SU-DHL-6 (cell line): ENCODE results near the gene MPC1L.
"Not testable (repeated sequence)": the region's sequence is repeated elsewhere in the genome, so short reads cannot be mapped to it uniquely, and the experiment has no call there.

ENCODE experiments used
- H2AFZ ChIP-seq: fragments of 200-600 bp; sonication (generic); 2 replicates; pipeline ENCODE4 v1.6.1; 2014; ENCODE audit warnings: low read depth, mild to moderate bottlenecking, moderate library complexity, mixed read lengths, antibody characterized with exemption, low read length; ENCODE audit not compliant: severe bottlenecking
- H3F3A ChIP-seq: fragments of 200-600 bp; shearing (Covaris generic); 2 replicates; pipeline ENCODE4 v1.6.0; 2016; ENCODE audit warnings: antibody characterized with exemption, mild to moderate bottlenecking; ENCODE audit not compliant: insufficient read depth
- H3K27ac ChIP-seq: fragments of 200-600 bp; sonication (generic); 2 replicates; pipeline ENCODE4 v1.5.1; 2016; ENCODE audit warnings: low read depth, mild to moderate bottlenecking, low read length, moderate library complexity, mixed read lengths
- H3K27me3 ChIP-seq: fragments of 200-600 bp; sonication (generic), shearing (Covaris generic); 2 replicates; pipeline ENCODE4 v1.6.0; 2014; ENCODE audit warnings: mild to moderate bottlenecking, low read length
- H3K36me3 ChIP-seq: fragments of 200-600 bp; sonication (generic); 2 replicates; pipeline ENCODE4 v1.6.1; 2014; ENCODE audit warnings: mild to moderate bottlenecking, low read length, mixed read lengths
- H3K4me2 ChIP-seq: fragments of 300-600, 200-600 bp; shearing (Covaris generic), sonication (generic); 2 replicates; pipeline ENCODE4 v1.6.0; 2014; ENCODE audit warnings: low read length, low read depth, mild to moderate bottlenecking; ENCODE audit not compliant: poor library complexity, severe bottlenecking
- H3K4me3 ChIP-seq: fragments of 200-600 bp; sonication (generic); 2 replicates; pipeline ENCODE4 v1.5.1; 2014; ENCODE audit warnings: antibody characterized with exemption, low read length, mild to moderate bottlenecking, mixed read lengths; ENCODE audit not compliant: insufficient read depth, poor library complexity, severe bottlenecking
- H3K79me2 ChIP-seq: fragments of 200-600 bp; sonication (generic); 2 replicates; pipeline ENCODE4 v1.6.1; 2014; ENCODE audit warnings: mild to moderate bottlenecking, low read length, moderate library complexity; ENCODE audit not compliant: insufficient read depth
- H3K9ac ChIP-seq: fragments of 200-600 bp; sonication (generic); 2 replicates; pipeline ENCODE4 v1.7.0; 2014; ENCODE audit warnings: mild to moderate bottlenecking, low read length
- H3K9me2 ChIP-seq: fragments of 200-600 bp; sonication (generic); replicated peaks from 2 replicates; pipeline ENCODE4 v1.6.1; 2014; ENCODE audit warnings: low read length; ENCODE audit not compliant: insufficient read depth
- H3K9me3 ChIP-seq: fragments of 200-600 bp; sonication (generic); 2 replicates; pipeline ENCODE4 v1.6.1; 2014; ENCODE audit warnings: low read length, mixed read lengths; ENCODE audit not compliant: insufficient read depth
- H4K20me1 ChIP-seq: fragments of 200-600 bp; sonication (generic); 2 replicates; pipeline ENCODE4 v1.6.1; 2014; ENCODE audit warnings: low read depth, mild to moderate bottlenecking, antibody characterized with exemption, low read length, moderate library complexity, mixed read lengths
- CTCF ChIP-seq: fragments of 200-600 bp; sonication (generic); IDR thresholded peaks from one replicate; pipeline ENCODE4 v1.5.1; 2017; ENCODE audit warnings: antibody characterized with exemption, mild to moderate bottlenecking, low read length, moderate library complexity; ENCODE audit not compliant: insufficient read depth, poor library complexity, severe bottlenecking
- EZH2phosphoT487 ChIP-seq: fragments of 200-600 bp; sonication (generic), shearing (Covaris generic); conservative IDR thresholded peaks from 2 replicates; pipeline ENCODE4 v1.6.1; 2018; ENCODE audit warnings: mild to moderate bottlenecking, antibody characterized with exemption, low read length, moderate library complexity, mixed read lengths

MPC1L gene

GRCh38 chrX:40580537-40581335 lies 42.5 kb upstream of the MPC1L start, which contains the start of gene ATP6AP2:
TSS of gene ATP6AP2 (plus strand) at chrX:40580970. CDS start at chrX:40581066, 96 bp downstream.
- H3K79me2 ChIP-seq = peaks cover 29% of the 10 kb centered on the region
- no peaks in the 10 kb centered on the region for H3K36me3 ChIP-seq
- no peaks in the 10 kb centered on the region for H3K9me2 ChIP-seq
- peak within 1 kb of the TSS; percentile 77 for H3K9ac ChIP-seq
- TF ChIP-seq EZH2phosphoT487 (no peak), CTCF (no peak)
- H3K9me3 ChIP-seq = no peaks in the 10 kb centered on the region
- peak within 1 kb of the TSS; percentile 77 for H3K4me3 ChIP-seq
- H3K4me2 ChIP-seq = peak within 1 kb of the TSS; percentile 90
- H3K27ac ChIP-seq = peak within 1 kb of the TSS; percentile 47
- H3K27me3 ChIP-seq = no peaks in the 10 kb centered on the region
- H2AFZ ChIP-seq = peak within 1 kb of the TSS; percentile 64
- H4K20me1 ChIP-seq = no peaks in the 10 kb centered on the region
- H3F3A ChIP-seq = no peaks in the 10 kb centered on the region

- no peaks in the 10 kb centered on the region for H3K9me2 ChIP-seq
- H3K4me2 ChIP-seq = peak overlapping the region; percentile 73
- H2AFZ ChIP-seq = peak overlapping the region; percentile 34
- no peaks in the 10 kb centered on the region for H3F3A ChIP-seq
- no peaks in the 10 kb centered on the region for H3K27me3 ChIP-seq
- peak overlapping the region; percentile 77 for H3K4me3 ChIP-seq
- no peaks in the 10 kb centered on the region for H3K36me3 ChIP-seq
- H3K27ac ChIP-seq = 0 out of 2 replicates have a peak overlapping the region, but pooled peaks have one; percentile 11
- H3K9ac ChIP-seq = peak overlapping the region; percentile 77
- no peaks in the 10 kb centered on the region for H4K20me1 ChIP-seq
- TF ChIP-seq CTCF (no peak), EZH2phosphoT487 (no peak)
- H3K79me2 ChIP-seq = peaks cover 36% of the 10 kb centered on the region
- H3K9me3 ChIP-seq = no peaks in the 10 kb centered on the region
Observed at GRCh38 chrX:40581336-40581920, 41.8 kb upstream of the MPC1L start.

GRCh38 chrX:40582178-40582577 lies 41.0 kb upstream of the MPC1L start:
- peaks cover 39% of the 10 kb centered on the region for H3K79me2 ChIP-seq

GRCh38 chrX:40582811-40583210 lies 40.4 kb upstream of the MPC1L start:
- Histone ChIP-seq H2AFZ (no peak overlapping the region), H3K27ac (no peak overlapping the region), H3K36me3 (no peaks in the 10 kb centered on the region), H3K4me2 (peak overlapping the region; percentile 10), H3K9me2 (no peaks in the 10 kb centered on the region), H3K4me3 (no peak overlapping the region), H3K9ac (no peak overlapping the region), H3K79me2 (peaks cover 44% of the 10 kb centered on the region), H3K9me3 (no peaks in the 10 kb centered on the region), H3K27me3 (no peaks in the 10 kb centered on the region), H4K20me1 (no peaks in the 10 kb centered on the region), H3F3A (no peaks in the 10 kb centered on the region)
- TF ChIP-seq CTCF = no peak
- no peak for TF ChIP-seq EZH2phosphoT487

More at GRCh38 chrX:40582178-40582577, 41.0 kb upstream of the MPC1L start:
- H3K9ac ChIP-seq, H3K27me3 ChIP-seq, H4K20me1 ChIP-seq, H3K36me3 ChIP-seq, H3F3A ChIP-seq, H3K27ac ChIP-seq, H3K9me3 ChIP-seq, H3K4me3 ChIP-seq, H3K9me2 ChIP-seq, H2AFZ ChIP-seq: not testable (repeated sequence)
- peak overlapping the region; percentile 73 for H3K4me2 ChIP-seq

GRCh38 chrX:40587623-40588022 lies 35.6 kb upstream of the MPC1L start:
- not testable (repeated sequence) for H2AFZ ChIP-seq, H3K4me2 ChIP-seq, H3F3A ChIP-seq, H3K36me3 ChIP-seq, H3K9me2 ChIP-seq, H3K27ac ChIP-seq, H3K9ac ChIP-seq, H3K27me3 ChIP-seq, H4K20me1 ChIP-seq, H3K9me3 ChIP-seq, H3K4me3 ChIP-seq
- H3K79me2 ChIP-seq = peaks cover 38% of the 10 kb centered on the region
